GM23338 (cell line): Measurements from ENCODE around the gene DYRK1A. TPM values are rescaled to one million over a fixed set of nuclear protein-coding genes. Genes with fewer than 3 reads are reported as not detected.

ENCODE experiments used
- ATAC-seq: fragments of 200-7000 bp; cut with Tn5 transposase; 3 replicates; pipeline ENCODE4 v1.9.1; 2020
- DNase-seq: peaks from one replicate; pipeline ENCODE4 v3.0.0-alpha.2; 2015; ENCODE audit warnings: low spot score
- H2AFZ ChIP-seq: fragments of 200-600 bp; sonication (generic); 2 replicates; pipeline ENCODE4 v1.8.0; 2016; ENCODE audit warnings: antibody characterized with exemption, mild to moderate bottlenecking, moderate library complexity
- H3F3A ChIP-seq: fragments of 200-600 bp; sonication (generic); replicated peaks from 2 replicates; pipeline ENCODE4 v1.8.0; 2017; ENCODE audit warnings: antibody characterized with exemption, mixed run types, low read depth
- H3K27ac ChIP-seq: fragments of 200-600 bp; sonication (generic); 2 replicates; pipeline ENCODE4 v1.6.1; 2016; ENCODE audit warnings: low read depth
- H3K27me3 ChIP-seq: fragments of 200-600 bp; sonication (generic); 2 replicates; pipeline ENCODE4 v1.8.0; 2016; ENCODE audit warnings: mild to moderate bottlenecking, mixed run types, moderate library complexity; ENCODE audit not compliant: insufficient read depth
- H3K36me3 ChIP-seq: fragments of 200-600 bp; sonication (generic); 2 replicates; pipeline ENCODE4 v1.8.0; 2016; ENCODE audit warnings: mild to moderate bottlenecking; ENCODE audit not compliant: insufficient read depth
- H3K4me1 ChIP-seq: fragments of 200-600 bp; sonication (generic); 2 replicates; pipeline ENCODE4 v1.8.0; 2016; ENCODE audit warnings: mild to moderate bottlenecking, moderate library complexity; ENCODE audit not compliant: insufficient read depth
- H3K4me2 ChIP-seq: fragments of 200-600 bp; sonication (generic); 2 replicates; pipeline ENCODE4 v1.7.1; 2017; ENCODE audit warnings: mixed run types
- H3K4me3 ChIP-seq: fragments of 200-600 bp; sonication (generic); 2 replicates; pipeline ENCODE4 v1.6.1; 2016; ENCODE audit warnings: mixed run types
- H3K79me2 ChIP-seq: fragments of 200-600 bp; sonication (generic); replicated peaks from 2 replicates; pipeline ENCODE4 v1.8.0; 2017; ENCODE audit warnings: mild to moderate bottlenecking; ENCODE audit not compliant: insufficient read depth
- H3K9me2 ChIP-seq: fragments of 200-600 bp; sonication (generic); 2 replicates; pipeline ENCODE4 v1.8.0; 2017; ENCODE audit not compliant: insufficient read depth
- H4K20me1 ChIP-seq: fragments of 200-600 bp; sonication (generic); replicated peaks from 2 replicates; pipeline ENCODE4 v1.8.0; 2017; ENCODE audit warnings: mild to moderate bottlenecking; ENCODE audit not compliant: insufficient read depth
- H3K27ac Mint-ChIP-seq: 2 replicates; pipeline ENCODE4 v1.8.0; 2020; ENCODE audit warnings: inconsistent platforms, mild to moderate bottlenecking, moderate library complexity, mixed read lengths
- H3K27me3 Mint-ChIP-seq: 3 replicates; pipeline ENCODE4 v1.8.0; 2022; ENCODE audit warnings: low read depth, mild to moderate bottlenecking, moderate library complexity, mixed read lengths, inconsistent platforms; ENCODE audit not compliant: insufficient read depth, poor library complexity
- H3K36me3 Mint-ChIP-seq: 3 replicates; pipeline ENCODE4 v1.8.0; 2021; ENCODE audit warnings: low read depth, mild to moderate bottlenecking, inconsistent platforms, moderate library complexity, mixed read lengths
- H3K4me1 Mint-ChIP-seq: 3 replicates; pipeline ENCODE4 v1.8.0; 2020; ENCODE audit warnings: mild to moderate bottlenecking, inconsistent platforms, mixed read lengths
- H3K4me3 Mint-ChIP-seq: 3 replicates; pipeline ENCODE4 v1.8.0; 2021; ENCODE audit warnings: moderate library complexity, mild to moderate bottlenecking, inconsistent platforms, mixed read lengths
- H3K9me3 Mint-ChIP-seq: 3 replicates; pipeline ENCODE4 v1.8.0; 2020; ENCODE audit warnings: moderate library complexity, mild to moderate bottlenecking, inconsistent platforms, mixed read lengths
- CREB1 ChIP-seq: fragments of 250-450 bp; sonication (Bioruptor Pico); IDR thresholded peaks from 2 replicates; pipeline ENCODE4 v1.5.0; 2020; ENCODE audit warnings: low read depth, mild to moderate bottlenecking, moderate library complexity
- CTCF ChIP-seq, 2 experiments: fragments of 200-600 bp in 1 of 2; sonication (generic) in 1 of 2; conservative IDR thresholded peaks; 2 replicates each; pipeline versions ENCODE4 v1.5.1 to v1.6.1; 2016 to 2017; ENCODE audit warnings: antibody characterized with exemption in 2 of 2, low read depth in 2 of 2, mild to moderate bottlenecking in 2 of 2, moderate library complexity in 1 of 2
- EZH2 ChIP-seq: fragments of 200-600 bp; sonication (generic); IDR thresholded peaks from one replicate; pipeline ENCODE4 v1.8.0; 2017; ENCODE audit warnings: antibody characterized with exemption, mild to moderate bottlenecking, low read depth; ENCODE audit not compliant: unreplicated experiment
- NANOG ChIP-seq: IDR thresholded peaks from 2 replicates; pipeline ENCODE4 v1.6.1; 2016; ENCODE audit warnings: antibody characterized with exemption, borderline replicate concordance
- POLR2AphosphoS5 ChIP-seq: IDR thresholded peaks from 2 replicates; pipeline ENCODE4 v1.6.1; 2016; ENCODE audit warnings: antibody characterized with exemption, low read depth
- ZNF331 ChIP-seq: fragments of 250-450 bp; sonication (Bioruptor Pico); IDR thresholded peaks from 2 replicates; pipeline ENCODE4 v1.5.0; 2020; ENCODE audit warnings: low read depth, mild to moderate bottlenecking, moderate library complexity
- ZNF462 ChIP-seq: fragments of 250-450 bp; sonication (Bioruptor Pico); IDR thresholded peaks from 2 replicates; pipeline ENCODE4 v1.5.0; 2020; ENCODE audit warnings: mild to moderate bottlenecking, moderate library complexity
- polyA plus RNA-seq: library from polyadenylated mRNA; unstranded; fragments of >200 nt; fragmentation: Nextera tagmentation; extraction: Ambion mirVana; gene quantifications from 2 replicates; pipeline ENCODE4 v1.2.1, GENCODE V29; 2016
- total RNA-seq: library from RNA; depleted of rRNA; stranded (reverse); fragments of >200 nt; shearing (Covaris generic); gene quantifications from 2 replicates; pipeline ENCODE4 v1.2.3, GENCODE V29; 2014
- TF ChIP-seq, protein P1 (sequence below): IDR thresholded peaks from one replicate; pipeline ENCODE4 v1.6.1; 2018; ENCODE audit warnings: antibody characterized with exemption; ENCODE audit not compliant: unreplicated experiment

DYRK1A gene
- total and polyA plus RNA-seq, 2 experiments from 2014 or later = 10.3 to 84.7 TPM

- TF ChIP-seq CTCF (conservative IDR thresholded peaks at IDR 0.05; ENCODE audit: low read depth in 2 of 2) (no peak), POLR2AphosphoS5 (no peak), ZNF462 (CRISPR knock-in tag) (no peak), EZH2 (no peak)
Measured at GRCh38 chr21:37452227-37452626, 85.7 kb downstream of the DYRK1A start (continued).

DNA sequence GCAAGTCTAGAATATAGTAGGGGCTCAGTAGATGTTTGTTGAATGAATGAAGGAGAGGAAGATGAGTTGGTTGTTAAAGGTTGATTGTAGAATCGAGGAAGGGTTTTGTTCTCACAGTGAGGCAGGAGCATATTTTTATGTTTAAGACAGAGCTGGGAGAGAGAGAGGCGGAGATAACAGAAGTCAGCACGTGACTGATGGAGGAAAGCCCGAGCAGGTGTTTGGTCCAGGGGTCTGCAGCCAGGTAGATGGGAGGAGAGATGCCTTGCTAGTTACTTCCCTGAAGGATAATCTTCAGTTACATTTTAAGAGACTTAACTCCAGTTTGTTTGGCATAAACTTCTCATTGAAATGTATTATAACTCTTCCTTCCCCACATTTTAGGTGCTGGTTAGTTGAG, 86.8 kb downstream of the DYRK1A start:
- Histone ChIP-seq H3K27me3 (no peaks in the 10 kb centered on the region), H3K36me3 (no peaks in the 10 kb centered on the region), H3F3A (no peaks in the 10 kb centered on the region), H3K27ac (no peak overlapping the region), H3K79me2 (peaks cover 100% of the 10 kb centered on the region), H3K4me1 (peaks cover 68% of the 10 kb centered on the region), H3K9me2 (no peaks in the 10 kb centered on the region), H2AFZ (no peak overlapping the region), H4K20me1 (peaks cover 44% of the 10 kb centered on the region), H3K4me2 (no peak overlapping the region), H3K4me3 (no peak overlapping the region)
- Mint-ChIP-seq H3K9me3 (no peaks in the 10 kb centered on the region), H3K27ac (no peak overlapping the region; the same call in 1 of the 2 replicates), H3K4me3 (no peak overlapping the region), H3K4me1 (peaks cover 74% of the 10 kb centered on the region), H3K36me3 (peaks cover 5% of the 10 kb centered on the region; the same call in 2 of the 3 replicates), H3K27me3 (peaks cover 8% of the 10 kb centered on the region)
- DNase-seq = no peak
- no peak for ATAC-seq
- TF ChIP-seq NANOG (no peak), CREB1 (no peak), CTCF (conservative IDR thresholded peaks at IDR 0.05; ENCODE audit: low read depth in 2 of 2) (no peak), ZNF331 (CRISPR knock-in tag) (no peak)
- TF ChIP-seq, protein P1, sequence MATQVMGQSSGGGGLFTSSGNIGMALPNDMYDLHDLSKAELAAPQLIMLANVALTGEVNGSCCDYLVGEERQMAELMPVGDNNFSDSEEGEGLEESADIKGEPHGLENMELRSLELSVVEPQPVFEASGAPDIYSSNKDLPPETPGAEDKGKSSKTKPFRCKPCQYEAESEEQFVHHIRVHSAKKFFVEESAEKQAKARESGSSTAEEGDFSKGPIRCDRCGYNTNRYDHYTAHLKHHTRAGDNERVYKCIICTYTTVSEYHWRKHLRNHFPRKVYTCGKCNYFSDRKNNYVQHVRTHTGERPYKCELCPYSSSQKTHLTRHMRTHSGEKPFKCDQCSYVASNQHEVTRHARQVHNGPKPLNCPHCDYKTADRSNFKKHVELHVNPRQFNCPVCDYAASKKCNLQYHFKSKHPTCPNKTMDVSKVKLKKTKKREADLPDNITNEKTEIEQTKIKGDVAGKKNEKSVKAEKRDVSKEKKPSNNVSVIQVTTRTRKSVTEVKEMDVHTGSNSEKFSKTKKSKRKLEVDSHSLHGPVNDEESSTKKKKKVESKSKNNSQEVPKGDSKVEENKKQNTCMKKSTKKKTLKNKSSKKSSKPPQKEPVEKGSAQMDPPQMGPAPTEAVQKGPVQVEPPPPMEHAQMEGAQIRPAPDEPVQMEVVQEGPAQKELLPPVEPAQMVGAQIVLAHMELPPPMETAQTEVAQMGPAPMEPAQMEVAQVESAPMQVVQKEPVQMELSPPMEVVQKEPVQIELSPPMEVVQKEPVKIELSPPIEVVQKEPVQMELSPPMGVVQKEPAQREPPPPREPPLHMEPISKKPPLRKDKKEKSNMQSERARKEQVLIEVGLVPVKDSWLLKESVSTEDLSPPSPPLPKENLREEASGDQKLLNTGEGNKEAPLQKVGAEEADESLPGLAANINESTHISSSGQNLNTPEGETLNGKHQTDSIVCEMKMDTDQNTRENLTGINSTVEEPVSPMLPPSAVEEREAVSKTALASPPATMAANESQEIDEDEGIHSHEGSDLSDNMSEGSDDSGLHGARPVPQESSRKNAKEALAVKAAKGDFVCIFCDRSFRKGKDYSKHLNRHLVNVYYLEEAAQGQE = no peak
